NCI-H2029 (cell line): ENCODE results near the gene ZBTB22.
A peak's percentile ranks its signal among the peaks of the same experiment; 100 is the strongest.
"Not testable (repeated sequence)": the region's sequence is repeated elsewhere in the genome, so short reads cannot be mapped to it uniquely, and the experiment has no call there.

Experiments used
- DNase-seq: peaks from one replicate; lab custom pipeline; 2025; lab: John Stamatoyannopoulos, UW

Gene ZBTB22

GRCh38 chr6:33298773-33299236 is 18.7 kb downstream of the ZBTB22 start, which contains the start of gene RGL2:
Gene RGL2 (minus strand): TSS chr6:33298942. CDS start chr6:33298610, 332 bp downstream.
- DNase-seq: peak; percentile 60

DNA sequence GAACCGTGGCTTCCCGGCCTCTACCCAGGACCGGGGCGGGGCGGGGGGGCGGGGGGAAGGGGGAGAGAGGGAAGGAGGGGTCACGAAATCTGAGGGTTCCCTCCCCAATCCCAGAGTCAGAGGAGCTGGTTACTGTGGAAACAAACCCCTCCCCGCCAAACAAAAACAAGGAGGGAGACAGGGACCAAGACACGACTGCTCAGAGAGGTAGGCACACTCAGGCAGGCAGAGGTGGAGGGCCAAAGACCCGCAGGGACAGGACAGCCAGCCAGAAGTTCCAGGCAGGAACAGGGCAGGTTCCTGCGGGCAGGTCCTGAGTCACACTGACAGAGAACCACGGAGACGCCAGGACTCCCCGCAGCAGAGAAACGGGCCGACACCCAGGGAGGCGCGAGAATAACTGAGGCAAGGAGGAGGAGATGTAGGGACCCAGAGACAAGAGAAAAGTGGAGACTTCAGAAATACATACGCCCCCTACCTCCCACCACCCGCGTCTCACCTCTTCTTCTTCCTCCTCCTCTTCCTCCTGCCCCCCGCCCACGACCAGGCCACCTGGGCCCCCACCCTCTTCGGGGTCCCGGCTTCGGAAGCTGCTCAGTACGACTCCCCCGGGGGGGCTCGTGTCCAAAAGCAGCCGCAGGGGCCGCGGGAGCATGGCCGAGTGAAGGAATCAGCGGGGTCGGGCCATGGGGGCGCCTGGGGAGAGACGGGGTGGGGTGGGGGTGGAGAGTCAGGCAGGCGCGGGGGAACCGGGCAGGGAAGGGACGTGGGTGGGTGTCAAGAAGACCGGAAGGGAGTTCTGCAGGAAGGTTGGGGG is 19.4 kb downstream of the ZBTB22 start:
- DNase-seq: peak; percentile 19

DNA sequence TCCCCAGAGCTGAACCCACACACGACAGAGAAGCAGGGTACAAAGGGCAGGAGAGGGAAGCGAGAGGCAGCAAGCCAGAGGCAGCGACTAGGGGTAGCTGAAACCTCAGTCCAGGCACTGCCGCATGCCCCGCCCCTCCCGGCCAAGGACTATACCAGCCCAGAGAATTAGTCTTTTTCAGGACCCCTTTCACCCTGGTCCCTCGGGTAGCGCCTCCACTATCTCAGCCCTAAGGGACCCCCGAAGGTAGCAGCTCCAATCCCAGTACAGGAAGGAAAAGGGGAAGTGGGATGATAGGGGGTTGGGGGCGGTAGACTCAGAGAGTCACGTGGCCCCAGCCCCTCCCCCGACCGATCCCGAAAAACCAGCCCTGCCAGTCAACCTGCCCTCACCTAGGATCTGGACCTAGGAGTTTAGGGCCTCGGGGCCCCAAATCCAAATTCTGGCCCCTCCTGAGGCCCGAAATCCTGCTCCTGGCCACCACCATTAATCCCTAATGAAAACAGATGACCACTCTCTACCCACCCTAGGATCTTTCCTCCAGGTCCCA is 20.1 kb downstream of the ZBTB22 start:
- DNase-seq: no peak

DNA sequence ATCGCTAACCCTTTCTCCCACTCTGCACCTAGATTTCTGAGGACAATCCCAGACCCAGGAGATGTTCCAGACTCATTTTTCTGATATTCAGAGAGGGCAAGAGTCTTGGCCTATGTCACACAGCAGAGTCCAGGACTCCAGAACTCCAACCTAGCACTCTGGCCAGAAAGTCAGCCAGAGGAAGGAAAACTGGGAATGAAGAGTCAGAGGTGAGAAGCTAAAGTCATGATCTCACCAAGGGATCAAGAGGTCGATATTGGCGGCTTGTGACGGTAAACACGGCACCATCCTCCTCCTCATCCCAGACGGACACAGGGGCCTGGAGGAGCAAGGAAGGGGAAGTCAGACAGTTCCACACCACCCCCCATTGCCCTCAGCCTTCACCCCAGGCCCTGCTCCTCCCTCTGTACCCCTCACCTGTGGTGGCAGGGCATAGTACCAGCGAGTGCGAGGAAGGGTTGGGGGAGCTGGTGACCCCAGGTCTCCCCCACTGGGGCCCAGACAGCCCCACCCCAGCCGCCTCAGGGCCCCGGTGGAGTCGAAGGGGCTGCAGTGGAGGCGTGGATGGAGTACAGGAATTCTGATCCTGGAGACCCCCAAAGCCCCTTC is 20.6 kb downstream of the ZBTB22 start:
- no peak for DNase-seq

GRCh38 chr6:33295621-33296369 is 21.7 kb downstream of the ZBTB22 start:
- no peak for DNase-seq

DNA sequence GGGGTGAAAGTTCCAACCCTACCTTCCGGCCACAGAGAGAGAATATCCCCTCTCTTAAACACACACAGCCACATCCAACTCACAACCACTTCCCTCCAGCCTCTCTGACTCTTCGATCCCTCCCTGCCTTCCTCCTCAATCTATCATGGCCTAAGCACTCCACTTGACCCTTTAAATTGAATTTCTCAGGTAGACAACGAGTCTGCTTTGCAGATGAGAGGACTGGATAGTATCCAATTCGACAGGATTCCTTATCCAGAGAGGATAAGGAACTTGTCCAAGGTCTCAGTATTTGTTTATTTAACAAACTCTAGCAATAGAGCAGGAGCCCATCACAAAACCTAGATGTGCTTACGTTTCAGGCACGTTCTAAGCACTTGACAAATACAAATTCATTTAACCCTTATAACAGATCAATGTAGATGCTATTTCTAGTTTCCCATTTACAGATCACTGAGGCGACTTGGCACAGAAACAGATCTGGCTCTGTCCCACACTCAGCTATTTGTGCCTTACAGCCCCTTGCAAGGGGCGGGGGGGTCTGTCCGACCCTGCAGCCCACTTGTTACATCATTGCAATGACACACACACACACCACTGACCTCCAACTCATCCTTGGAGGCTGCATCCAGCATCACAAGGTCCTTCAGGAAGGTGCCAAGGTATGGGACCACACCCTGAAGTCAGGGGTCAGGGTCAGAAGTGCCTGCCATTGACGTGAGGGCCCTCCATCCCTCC is 23.3 kb downstream of the ZBTB22 start:
- no peak for DNase-seq

GRCh38 chr6:33292996-33293682 is 24.4 kb downstream of the ZBTB22 start:
- DNase-seq: no peak

DNA sequence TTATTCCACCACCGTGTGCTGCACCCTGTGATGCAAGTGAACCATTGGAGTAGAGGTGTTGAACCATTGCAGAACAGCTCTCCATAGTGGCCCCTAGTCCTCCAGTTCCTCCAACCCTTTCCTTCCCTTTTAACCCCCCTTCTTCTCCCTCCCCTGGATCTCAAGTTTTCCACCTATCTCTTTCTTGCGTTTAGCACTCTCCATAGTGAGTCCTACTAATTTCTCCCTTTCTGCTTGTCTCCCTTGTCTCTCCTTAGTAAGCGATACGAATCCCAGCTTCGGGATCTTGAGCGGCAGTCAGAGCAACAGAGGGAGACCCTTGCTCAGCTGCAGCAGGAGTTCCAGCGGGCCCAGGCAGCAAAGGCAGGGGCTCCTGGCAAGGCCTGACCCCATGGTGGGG is 27.1 kb downstream of the ZBTB22 start:
- no peak for DNase-seq

GRCh38 chr6:33289784-33290315 is 27.7 kb downstream of the ZBTB22 start:
- DNase-seq: no peak

- DNase-seq: peak; percentile 92
Observed at GRCh38 chr6:33288921-33289783, 28.4 kb downstream of the ZBTB22 start, which contains the start of the genes PFDN6 and WDR46. Gene PFDN6 (plus strand): TSS chr6:33289601. CDS start chr6:33289857, 256 bp downstream. Gene WDR46 (minus strand): TSS chr6:33289239. CDS start chr6:33289170, 69 bp downstream.

GRCh38 chr6:33288141-33288920 is 29.2 kb downstream of the ZBTB22 start:
- no peak for DNase-seq

DNA sequence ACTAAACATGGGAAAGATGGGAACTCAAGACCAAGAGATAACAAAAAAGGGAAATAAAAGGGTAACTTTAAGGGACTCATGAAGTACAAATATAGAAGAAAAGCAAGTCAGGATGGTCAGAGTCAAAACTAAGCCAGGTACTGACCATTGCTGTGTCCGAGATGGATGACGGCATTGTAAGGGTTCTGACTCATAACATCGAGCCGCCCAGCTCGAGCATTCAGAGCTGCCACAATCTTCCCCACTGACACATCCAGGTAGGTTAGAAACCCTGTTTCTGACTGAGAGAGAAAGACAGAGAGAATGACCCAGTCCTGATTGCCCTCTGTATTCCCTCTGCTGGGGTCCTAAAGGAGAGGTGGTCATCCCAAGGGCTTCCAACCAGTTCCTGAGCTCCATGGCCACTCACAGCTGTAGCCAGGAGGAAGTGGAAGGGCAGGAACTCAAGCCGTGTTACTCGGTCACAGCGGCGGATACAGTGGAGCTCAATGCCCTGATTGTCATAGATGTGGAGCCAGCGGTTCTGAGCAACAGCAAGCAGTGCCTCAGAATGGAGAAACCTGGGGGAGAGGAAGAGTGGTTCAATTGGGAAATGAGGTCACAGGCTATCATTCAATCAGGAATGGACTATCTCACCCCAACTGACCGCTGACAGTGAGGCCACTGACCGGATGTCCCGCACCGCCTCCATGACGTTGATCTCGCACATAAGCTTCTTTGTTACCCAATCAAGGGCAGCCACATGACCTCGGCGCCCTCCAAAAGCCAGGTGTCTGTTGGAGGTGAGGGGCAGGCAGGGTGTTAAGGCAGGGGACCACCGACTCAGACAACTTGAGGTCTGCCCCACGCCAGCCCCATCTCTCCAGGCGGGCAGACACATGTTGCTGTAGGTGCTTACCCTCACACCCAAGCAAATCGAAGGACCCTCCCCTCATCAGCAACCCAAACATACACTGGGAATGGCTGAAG is 30.3 kb downstream of the ZBTB22 start:
- no peak for DNase-seq

GRCh38 chr6:33285214-33285613 is 32.3 kb downstream of the ZBTB22 start:
- not testable (repeated sequence) for DNase-seq

- no peak for DNase-seq
Observed at GRCh38 chr6:33280539-33280938, 37.0 kb downstream of the ZBTB22 start.

GRCh38 chr6:33279971-33280511 is 37.5 kb downstream of the ZBTB22 start:
- DNase-seq: peak; percentile 83

DNA sequence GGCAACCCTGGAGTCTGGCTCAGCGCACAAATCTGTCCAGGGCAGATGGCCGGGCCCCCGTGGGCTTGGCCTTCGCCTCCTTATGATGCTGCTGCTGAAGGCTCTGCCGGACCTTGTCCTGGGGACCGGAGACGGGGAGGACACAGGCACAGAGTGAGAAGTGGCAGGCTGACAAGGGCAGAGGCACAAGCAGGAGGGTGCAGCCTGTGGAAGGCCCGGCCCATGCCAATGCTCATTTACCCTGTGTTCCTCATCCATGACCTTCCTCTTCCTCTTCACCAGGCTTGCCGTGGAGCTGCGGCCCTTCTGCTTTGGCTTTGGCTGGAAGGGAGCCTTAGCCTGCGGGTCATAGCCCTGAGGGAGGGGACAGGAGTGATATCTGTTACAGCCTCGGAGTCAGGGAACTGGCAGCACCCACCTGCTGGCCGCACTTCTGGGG is 38.3 kb downstream of the ZBTB22 start:
- no peak for DNase-seq

DNA sequence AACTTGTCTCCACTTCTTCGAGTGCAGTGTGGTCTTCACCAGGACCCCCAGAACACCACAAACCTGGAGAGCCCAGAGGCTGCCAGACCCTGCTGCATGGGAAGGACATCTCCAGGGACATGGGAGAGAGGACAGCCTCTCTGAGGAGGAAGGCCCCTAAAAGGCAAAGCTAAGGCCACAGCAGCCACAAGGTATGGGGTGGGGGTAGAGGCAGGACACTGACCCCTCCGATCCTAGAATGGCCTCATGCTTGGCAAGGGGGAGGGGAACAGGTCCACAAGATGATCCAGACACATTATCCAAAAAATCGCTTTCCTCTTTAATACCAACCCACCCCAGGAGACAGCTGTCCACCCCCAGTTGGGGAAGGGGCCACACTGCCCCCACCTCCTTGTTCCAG is 38.7 kb downstream of the ZBTB22 start:
- DNase-seq: no peak
